Measurements from ENCODE around the gene XKR8.

DNA sequence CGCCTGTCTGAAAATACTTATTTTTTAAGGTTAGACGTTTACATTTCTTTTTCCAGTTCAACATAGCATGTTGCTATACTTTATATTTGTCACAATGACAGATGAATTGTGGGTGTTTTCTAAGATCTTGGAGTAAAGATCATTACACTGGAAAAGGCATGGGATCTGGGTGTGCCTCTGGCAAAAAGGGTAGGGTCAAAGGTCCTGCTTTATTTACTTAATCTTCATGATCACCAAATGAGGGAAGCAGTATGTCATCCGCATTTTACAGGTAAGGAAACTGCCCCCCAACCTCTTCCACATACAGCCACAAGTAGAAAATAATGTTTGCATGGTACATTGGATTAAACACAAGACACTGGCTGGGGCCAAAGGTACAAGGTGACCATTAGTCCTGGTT is 37.5 kb upstream of the XKR8 start:
- TF ChIP-seq, protein P1, sequence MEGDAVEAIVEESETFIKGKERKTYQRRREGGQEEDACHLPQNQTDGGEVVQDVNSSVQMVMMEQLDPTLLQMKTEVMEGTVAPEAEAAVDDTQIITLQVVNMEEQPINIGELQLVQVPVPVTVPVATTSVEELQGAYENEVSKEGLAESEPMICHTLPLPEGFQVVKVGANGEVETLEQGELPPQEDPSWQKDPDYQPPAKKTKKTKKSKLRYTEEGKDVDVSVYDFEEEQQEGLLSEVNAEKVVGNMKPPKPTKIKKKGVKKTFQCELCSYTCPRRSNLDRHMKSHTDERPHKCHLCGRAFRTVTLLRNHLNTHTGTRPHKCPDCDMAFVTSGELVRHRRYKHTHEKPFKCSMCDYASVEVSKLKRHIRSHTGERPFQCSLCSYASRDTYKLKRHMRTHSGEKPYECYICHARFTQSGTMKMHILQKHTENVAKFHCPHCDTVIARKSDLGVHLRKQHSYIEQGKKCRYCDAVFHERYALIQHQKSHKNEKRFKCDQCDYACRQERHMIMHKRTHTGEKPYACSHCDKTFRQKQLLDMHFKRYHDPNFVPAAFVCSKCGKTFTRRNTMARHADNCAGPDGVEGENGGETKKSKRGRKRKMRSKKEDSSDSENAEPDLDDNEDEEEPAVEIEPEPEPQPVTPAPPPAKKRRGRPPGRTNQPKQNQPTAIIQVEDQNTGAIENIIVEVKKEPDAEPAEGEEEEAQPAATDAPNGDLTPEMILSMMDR (IDR thresholded peaks at IDR 0.05), result no peak
- no peak for TF ChIP-seq POLR2A (IDR thresholded peaks at IDR 0.05)

All from testis (tissue), 2 donors.